Measurements from ENCODE around the gene DENND11. TPM values are rescaled to one million over a fixed set of nuclear protein-coding genes. Genes with fewer than 3 reads are reported as not detected.

Gene DENND11
- polyA plus RNA-seq, 1 of the 3 experiments (the other 2 are of a cell fraction): 5.5 TPM

DNA sequence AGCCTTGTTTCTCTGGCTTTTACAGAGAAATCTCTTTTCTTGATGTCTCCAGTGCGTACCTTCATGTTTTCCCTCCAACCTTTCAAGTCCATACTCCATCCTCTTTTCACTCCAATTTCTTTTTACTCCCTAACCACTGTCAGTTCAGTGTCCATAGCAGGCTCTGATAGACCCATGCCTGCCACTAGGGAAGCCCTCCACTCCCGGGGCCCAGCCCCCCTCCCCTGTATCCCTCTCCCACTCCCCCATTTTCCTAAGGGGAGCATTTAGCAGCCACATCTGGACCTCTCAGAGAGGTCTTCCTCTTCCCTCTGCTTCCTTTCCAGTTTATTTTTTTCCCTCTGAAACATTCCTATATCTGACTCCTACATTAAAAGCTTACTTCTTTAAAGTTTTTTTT, 33.1 kb downstream of the DENND11 start:
- 80% methylated on average over 2 of the region's 2 CpGs for WGBS (ENCODE audit: low lambda C conversion rate)

DNA sequence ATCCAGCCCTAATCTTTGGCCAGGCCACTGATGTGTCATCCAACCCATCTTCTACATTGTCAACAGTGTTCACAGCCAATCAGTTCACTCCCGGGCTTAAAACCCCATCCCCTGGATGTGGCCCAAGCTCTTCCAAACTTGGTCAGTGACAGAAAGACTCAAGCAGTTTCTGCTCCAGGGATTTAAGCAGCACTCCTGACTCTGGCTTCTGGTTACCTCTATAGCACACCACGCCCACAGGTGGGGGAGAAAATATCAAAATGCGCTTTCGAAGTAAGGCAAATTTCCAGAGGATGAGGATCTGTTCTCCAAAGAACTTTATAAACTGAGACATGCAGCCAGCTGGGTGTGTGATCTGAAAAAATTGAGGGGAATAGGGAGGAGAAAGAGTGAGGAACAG, 35.9 kb downstream of the DENND11 start:
- POLR2A ChIA-PET: no interaction called here
- WGBS (ENCODE audit: low lambda C conversion rate): 97% methylated on average over 4 of the region's 4 CpGs
- no peak overlapping the region for H3K27ac ChIP-seq (ENCODE audit: low read depth in 2 of 2, low read length in 1 of 2)
- TF ChIP-seq TCF12 (IDR thresholded peaks at IDR 0.05) (no peak), YY1 (IDR thresholded peaks at IDR 0.05; ENCODE audit: low read depth) (no peak), RXRA (IDR thresholded peaks at IDR 0.05; ENCODE audit: borderline replicate concordance, low read depth) (no peak), ELF1 (IDR thresholded peaks at IDR 0.05) (no peak)
- no peak overlapping the region for H2AFZ ChIP-seq (ENCODE audit: low read depth)
- H3K4me3 ChIP-seq (ENCODE audit: low read depth in 2 of 2, low read length in 1 of 2): no peak overlapping the region
- H4K20me1 ChIP-seq (ENCODE audit: insufficient read depth): no peaks in the 10 kb centered on the region
- H3K27me3 ChIP-seq (ENCODE audit: insufficient read depth): no peaks in the 10 kb centered on the region
- no peaks in the 10 kb centered on the region for H3F3A ChIP-seq (replicated peaks; ENCODE audit: insufficient read depth)
- no peaks in the 10 kb centered on the region for H3K9me3 ChIP-seq
- no peaks in the 10 kb centered on the region for H3K4me1 ChIP-seq (ENCODE audit: control insufficient read depth in 1 of 2, insufficient read depth in 2 of 2, low read depth in 1 of 2, low read length in 1 of 2)
- H3K9ac ChIP-seq: no peak overlapping the region
- no peaks in the 10 kb centered on the region for H3K79me2 ChIP-seq (ENCODE audit: insufficient read depth)
- no peak overlapping the region for H3K4me2 ChIP-seq
- no peak for DNase-seq
- H3K9me2 ChIP-seq: no peaks in the 10 kb centered on the region
- CTCF ChIA-PET: interaction anchor here (1.0 to 7.9 kb wide), 4 partner anchors 9 to 49 kb away, joined by 3 to 39 read pairs (median 7); no protein-coding TSS in a partner anchor
- H3K36me3 ChIP-seq (replicated peaks in 1 of 2; ENCODE audit: control insufficient read depth in 1 of 2, insufficient read depth in 2 of 2, low read length in 1 of 2): peaks cover 29 to 48% of the 10 kb centered on the region in 2 experiments

More for the DNA sequence above, 33.1 kb downstream of the DENND11 start:
- DNase-seq: no peak
- no peaks in the 10 kb centered on the region for H3F3A ChIP-seq (replicated peaks; ENCODE audit: insufficient read depth)
- H4K20me1 ChIP-seq (ENCODE audit: insufficient read depth): no peaks in the 10 kb centered on the region
- no peak overlapping the region for H2AFZ ChIP-seq (ENCODE audit: low read depth)
- H3K27ac ChIP-seq (ENCODE audit: low read depth in 2 of 2, low read length in 1 of 2): no peak overlapping the region
- no peaks in the 10 kb centered on the region for H3K4me1 ChIP-seq (ENCODE audit: control insufficient read depth in 1 of 2, insufficient read depth in 2 of 2, low read depth in 1 of 2, low read length in 1 of 2)
- no peak overlapping the region for H3K9ac ChIP-seq
- H3K9me3 ChIP-seq: no peaks in the 10 kb centered on the region
- ChIA-PET POLR2A (no interaction called here), CTCF (interaction anchor here (1.4 to 7.9 kb wide), 3 partner anchors 14 to 19 kb away, joined by 3 to 39 read pairs (median 11); no protein-coding TSS in a partner anchor)
- peaks cover 31 to 35% of the 10 kb centered on the region in 2 experiments for H3K36me3 ChIP-seq (replicated peaks in 1 of 2; ENCODE audit: control insufficient read depth in 1 of 2, insufficient read depth in 2 of 2, low read length in 1 of 2)
- TF ChIP-seq, protein P1, sequence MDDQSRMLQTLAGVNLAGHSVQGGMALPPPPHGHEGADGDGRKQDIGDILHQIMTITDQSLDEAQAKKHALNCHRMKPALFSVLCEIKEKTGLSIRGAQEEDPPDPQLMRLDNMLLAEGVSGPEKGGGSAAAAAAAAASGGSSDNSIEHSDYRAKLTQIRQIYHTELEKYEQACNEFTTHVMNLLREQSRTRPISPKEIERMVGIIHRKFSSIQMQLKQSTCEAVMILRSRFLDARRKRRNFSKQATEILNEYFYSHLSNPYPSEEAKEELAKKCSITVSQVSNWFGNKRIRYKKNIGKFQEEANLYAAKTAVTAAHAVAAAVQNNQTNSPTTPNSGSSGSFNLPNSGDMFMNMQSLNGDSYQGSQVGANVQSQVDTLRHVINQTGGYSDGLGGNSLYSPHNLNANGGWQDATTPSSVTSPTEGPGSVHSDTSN (IDR thresholded peaks at IDR 0.05): no peak
- TF ChIP-seq EZH2phosphoT487 (IDR thresholded peaks at IDR 0.05; ENCODE audit: borderline replicate concordance, low read depth): no peak
- TF ChIP-seq, protein P2, sequence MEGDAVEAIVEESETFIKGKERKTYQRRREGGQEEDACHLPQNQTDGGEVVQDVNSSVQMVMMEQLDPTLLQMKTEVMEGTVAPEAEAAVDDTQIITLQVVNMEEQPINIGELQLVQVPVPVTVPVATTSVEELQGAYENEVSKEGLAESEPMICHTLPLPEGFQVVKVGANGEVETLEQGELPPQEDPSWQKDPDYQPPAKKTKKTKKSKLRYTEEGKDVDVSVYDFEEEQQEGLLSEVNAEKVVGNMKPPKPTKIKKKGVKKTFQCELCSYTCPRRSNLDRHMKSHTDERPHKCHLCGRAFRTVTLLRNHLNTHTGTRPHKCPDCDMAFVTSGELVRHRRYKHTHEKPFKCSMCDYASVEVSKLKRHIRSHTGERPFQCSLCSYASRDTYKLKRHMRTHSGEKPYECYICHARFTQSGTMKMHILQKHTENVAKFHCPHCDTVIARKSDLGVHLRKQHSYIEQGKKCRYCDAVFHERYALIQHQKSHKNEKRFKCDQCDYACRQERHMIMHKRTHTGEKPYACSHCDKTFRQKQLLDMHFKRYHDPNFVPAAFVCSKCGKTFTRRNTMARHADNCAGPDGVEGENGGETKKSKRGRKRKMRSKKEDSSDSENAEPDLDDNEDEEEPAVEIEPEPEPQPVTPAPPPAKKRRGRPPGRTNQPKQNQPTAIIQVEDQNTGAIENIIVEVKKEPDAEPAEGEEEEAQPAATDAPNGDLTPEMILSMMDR (IDR thresholded peaks at IDR 0.05): no peak
- TF ChIP-seq, protein P3, sequence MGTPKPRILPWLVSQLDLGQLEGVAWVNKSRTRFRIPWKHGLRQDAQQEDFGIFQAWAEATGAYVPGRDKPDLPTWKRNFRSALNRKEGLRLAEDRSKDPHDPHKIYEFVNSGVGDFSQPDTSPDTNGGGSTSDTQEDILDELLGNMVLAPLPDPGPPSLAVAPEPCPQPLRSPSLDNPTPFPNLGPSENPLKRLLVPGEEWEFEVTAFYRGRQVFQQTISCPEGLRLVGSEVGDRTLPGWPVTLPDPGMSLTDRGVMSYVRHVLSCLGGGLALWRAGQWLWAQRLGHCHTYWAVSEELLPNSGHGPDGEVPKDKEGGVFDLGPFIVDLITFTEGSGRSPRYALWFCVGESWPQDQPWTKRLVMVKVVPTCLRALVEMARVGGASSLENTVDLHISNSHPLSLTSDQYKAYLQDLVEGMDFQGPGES (IDR thresholded peaks at IDR 0.05; ENCODE audit: low read depth, low read length): no peak
- TF ChIP-seq NFIC (IDR thresholded peaks at IDR 0.05; ENCODE audit: borderline replicate concordance): no peak
- no peak overlapping the region for H3K4me3 ChIP-seq (ENCODE audit: low read depth in 2 of 2, low read length in 1 of 2)
- H3K79me2 ChIP-seq (ENCODE audit: insufficient read depth): no peaks in the 10 kb centered on the region
- no peaks in the 10 kb centered on the region for H3K27me3 ChIP-seq (ENCODE audit: insufficient read depth)
- no peak overlapping the region for H3K4me2 ChIP-seq
- no peaks in the 10 kb centered on the region for H3K9me2 ChIP-seq

Measured in SK-N-SH (cell line).